GM12872 (cell line): Measurements from ENCODE around the gene SLC25A21.

ENCODE experiments used
- TF ChIP-seq, protein P1 (sequence below): IDR thresholded peaks from 3 replicates; pipeline ENCODE4 v1.5.1; 2011; ENCODE audit warnings: low read depth, mild to moderate bottlenecking, low read length, moderate library complexity; ENCODE audit not compliant: insufficient read depth

SLC25A21 gene

DNA sequence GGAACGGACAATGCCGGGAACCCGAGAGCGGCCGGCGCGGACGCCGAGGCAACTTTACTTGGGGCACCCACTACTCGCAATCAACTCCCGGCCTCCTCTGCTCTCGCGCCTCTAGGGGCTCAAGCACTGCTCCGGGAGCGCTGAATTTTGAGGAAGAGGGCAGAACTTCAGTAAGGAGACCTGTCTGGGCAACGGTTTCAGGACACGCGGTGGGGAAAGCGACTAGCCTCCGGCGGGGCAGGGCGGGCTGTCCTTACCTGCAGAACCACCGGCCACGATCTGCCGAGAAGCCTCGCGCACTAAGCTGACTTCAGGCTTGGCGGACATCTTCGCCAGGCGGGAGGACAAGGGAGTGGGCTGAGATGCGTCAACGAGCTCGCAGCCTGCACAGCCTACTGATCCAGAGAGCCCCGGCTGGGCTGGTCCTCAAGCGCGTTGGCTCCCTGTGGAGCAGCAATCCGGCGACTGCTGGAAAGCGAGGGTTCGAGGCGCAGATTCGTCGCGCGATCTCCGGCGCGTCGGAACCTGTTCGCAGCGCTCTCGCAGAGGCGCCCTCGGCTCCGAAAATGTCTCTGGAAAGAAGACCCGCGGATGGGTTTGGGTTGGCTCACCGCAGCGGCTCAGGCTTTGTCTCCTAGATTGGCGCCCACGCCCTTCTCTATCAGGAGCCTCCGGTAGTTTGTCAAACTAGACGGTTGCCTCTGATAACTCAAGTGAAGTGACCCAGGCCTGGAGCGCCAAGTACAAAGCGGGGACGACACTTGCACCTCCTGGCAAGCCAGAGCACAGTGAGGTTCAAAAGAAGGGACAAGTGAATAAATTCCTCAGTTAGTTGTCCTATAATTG is at the start of gene SLC25A21:
Gene SLC25A21 (minus strand): TSS at position 583 of the 846 bp plus-strand sequence.
- TF ChIP-seq, protein P1, sequence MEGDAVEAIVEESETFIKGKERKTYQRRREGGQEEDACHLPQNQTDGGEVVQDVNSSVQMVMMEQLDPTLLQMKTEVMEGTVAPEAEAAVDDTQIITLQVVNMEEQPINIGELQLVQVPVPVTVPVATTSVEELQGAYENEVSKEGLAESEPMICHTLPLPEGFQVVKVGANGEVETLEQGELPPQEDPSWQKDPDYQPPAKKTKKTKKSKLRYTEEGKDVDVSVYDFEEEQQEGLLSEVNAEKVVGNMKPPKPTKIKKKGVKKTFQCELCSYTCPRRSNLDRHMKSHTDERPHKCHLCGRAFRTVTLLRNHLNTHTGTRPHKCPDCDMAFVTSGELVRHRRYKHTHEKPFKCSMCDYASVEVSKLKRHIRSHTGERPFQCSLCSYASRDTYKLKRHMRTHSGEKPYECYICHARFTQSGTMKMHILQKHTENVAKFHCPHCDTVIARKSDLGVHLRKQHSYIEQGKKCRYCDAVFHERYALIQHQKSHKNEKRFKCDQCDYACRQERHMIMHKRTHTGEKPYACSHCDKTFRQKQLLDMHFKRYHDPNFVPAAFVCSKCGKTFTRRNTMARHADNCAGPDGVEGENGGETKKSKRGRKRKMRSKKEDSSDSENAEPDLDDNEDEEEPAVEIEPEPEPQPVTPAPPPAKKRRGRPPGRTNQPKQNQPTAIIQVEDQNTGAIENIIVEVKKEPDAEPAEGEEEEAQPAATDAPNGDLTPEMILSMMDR = no peak

DNA sequence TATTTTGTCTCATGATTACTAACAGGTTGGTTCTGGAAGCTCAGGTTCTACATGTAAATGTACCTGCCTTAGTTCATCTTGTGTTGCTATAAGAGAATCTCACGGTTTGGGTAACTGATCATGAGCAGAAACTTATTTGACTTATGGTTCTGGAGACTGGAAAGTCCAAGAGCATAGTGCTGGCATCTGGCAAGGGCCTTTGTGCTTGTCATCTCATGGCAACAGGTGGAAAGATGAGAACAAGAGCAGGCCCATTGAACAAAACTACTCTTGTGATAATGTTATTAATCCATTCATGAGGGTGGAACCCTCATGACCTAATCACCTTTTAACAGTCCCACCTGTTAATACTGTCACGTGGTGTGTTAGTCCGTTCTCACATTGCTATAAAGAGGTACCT is 48.7 kb upstream of the SLC25A21 start:
- TF ChIP-seq, protein P1 = no peak

DNA sequence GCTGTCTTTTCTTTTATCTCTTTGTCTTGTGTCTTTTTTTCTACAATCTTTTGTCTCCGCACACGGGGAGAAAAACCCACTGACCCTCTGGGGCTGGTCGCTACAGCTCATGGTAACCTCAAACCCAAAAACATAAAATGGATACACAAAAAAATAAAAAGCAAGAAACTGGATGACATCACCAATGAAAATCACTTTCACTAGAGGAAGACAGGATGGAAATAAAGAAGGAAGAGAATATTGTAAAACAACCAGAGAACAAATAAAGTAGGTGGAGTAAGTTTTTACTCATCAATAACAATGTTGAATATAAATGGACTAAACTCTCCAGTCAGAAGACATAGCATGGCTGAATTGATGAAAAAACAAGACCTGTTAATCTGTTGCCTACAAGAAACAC is 42.9 kb upstream of the SLC25A21 start:
- TF ChIP-seq, protein P1 = no peak

DNA sequence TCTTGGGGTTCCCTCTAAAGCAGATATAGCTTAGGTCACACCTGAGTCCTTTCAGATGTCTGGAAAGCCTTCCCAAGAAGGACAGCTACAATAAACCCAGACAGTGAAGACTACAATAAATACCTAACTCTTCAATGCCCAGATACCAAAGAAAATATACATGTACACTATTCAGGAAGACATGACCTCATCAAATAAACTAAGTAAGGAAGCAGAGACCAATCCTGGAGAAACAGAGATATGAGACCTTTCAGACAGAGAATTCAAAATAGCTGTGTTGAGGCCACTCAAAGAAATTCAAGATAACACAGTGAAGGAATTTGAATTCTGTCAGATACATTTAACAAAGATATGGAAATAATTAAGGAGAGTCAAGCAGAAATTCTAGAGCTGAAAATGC is 40.6 kb upstream of the SLC25A21 start:
- TF ChIP-seq, protein P1 = no peak

DNA sequence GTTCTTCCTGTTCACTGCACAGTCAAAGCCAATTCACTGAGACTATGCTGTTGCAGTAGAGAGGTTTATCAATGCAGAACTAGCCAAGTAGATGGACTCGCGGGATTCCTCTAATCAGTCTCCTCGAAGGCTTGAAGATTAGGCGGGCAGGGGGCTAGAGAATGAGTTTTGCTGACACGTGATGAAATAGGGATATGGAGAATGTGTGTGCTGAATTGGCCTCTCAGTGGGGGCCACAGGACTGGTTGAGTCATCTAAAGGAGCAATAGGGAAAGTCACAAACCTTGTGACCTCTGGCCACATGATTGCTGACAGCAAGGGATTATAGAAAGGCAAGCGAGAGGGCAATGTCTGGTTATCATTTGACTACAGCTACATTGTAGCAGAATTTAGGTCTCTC is 38.0 kb upstream of the SLC25A21 start:
- TF ChIP-seq, protein P1 = no peak

DNA sequence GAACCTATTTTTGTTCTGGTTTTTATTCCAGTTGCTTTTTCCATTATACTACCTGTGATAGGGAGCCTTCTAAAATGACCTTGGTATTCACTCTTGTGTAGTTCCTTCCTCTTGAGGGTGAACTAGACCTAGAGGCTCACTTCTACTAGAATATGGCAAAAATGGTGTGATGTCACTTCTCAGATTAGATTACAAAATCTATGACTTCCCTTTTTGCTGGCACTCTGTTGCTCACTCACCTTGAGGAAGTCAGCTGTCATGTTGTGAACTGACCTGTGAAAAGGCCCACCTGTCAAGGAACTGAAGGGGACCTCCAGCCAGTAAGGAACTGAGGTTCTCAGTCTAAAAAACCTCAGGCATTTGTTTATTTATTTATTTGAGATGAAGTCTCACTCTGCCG is 31.0 kb upstream of the SLC25A21 start:
- TF ChIP-seq, protein P1 = no peak

DNA sequence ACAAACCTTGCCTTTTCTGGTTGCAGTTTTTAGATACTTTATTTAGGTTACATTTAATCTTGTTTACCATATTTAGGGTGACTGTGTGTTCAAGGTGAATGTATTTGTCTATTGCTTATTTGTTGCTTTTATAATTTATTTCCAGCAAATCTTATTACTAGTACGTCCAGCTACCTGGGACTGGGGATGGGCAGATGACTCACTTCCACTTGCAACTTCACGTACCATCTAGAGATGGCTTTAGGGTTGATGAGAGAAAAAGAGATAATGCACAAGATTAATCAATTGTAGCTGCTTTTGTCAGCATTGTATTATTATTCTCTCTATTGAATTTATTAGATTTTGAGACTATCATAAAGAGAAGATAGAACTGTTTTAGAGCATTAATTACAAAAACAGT is 30.4 kb upstream of the SLC25A21 start:
- TF ChIP-seq, protein P1 = no peak

DNA sequence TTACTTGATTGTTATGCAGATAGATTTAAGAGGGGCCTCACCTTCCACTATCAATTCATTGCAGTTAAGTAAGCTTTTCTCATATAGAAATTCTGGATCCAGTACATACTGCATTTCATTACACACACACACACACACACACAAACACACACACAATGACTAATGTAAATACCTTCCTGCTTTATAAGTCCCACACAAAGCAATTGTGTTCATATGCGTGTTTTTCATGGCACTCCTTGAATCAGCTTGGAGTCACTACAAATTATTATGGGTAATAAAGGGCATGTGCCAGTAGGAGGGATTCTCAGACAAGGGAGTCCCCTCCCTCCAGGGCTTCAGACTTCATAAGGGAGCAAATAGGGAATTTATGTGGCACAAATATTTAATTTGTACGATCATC is 29.9 kb upstream of the SLC25A21 start:
- TF ChIP-seq, protein P1 = no peak
